ENCODE measurements around the gene CDKL2. TPM values are rescaled to one million over a fixed set of nuclear protein-coding genes. Genes with fewer than 3 reads are reported as not detected.
A peak's percentile ranks its signal among the peaks of the same experiment; 100 is the strongest.

The CDKL2 gene
- total RNA-seq, 2 experiments from 2014 or later = 0.22 to 0.45 TPM

- Mint-ChIP-seq H3K4me3 (no peak overlapping the region), H3K9me3 (no peaks in the 10 kb centered on the region), H3K4me1 (peaks cover 58% of the 10 kb centered on the region), H3K36me3 (peaks cover 38% of the 10 kb centered on the region), H3K27me3 (no peaks in the 10 kb centered on the region), H3K27ac (no peak overlapping the region)
- POLR2A ChIA-PET = no interaction called here
- ATAC-seq (ENCODE audit: low read depth) = no peak
- no peak for DNase-seq
Measured at GRCh38 chr4:75662626-75663025, 32.3 kb upstream of the CDKL2 start.

DNA sequence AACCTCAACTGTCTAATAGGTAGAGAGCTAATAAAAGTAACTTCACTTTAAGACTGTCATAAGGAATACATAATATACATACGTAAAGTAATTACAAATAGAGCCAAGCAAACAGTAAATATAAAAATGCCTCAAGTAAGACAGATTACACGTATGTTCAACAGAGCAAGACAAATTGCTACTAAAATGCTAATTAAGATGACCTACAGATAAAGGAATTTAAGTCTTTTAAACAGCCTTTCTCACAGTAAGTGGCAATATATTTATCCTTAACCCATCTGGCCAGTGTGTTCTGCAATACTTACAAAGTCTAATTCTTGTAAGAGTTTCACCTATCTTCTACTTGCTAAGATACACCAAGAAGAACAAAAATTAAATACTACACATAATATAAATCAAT is 30.2 kb upstream of the CDKL2 start:
- peak overlapping the region; percentile 33 for H3K27ac Mint-ChIP-seq
- DNase-seq (no peak), ATAC-seq (ENCODE audit: low read depth) (no peak)
- H3K27me3 Mint-ChIP-seq = no peaks in the 10 kb centered on the region
- POLR2A ChIA-PET = interaction anchor here (8.2 kb wide), 1 partner anchor 10 kb away, joined by 101 read pairs; the partner anchor contains the start of gene G3BP2
- H3K36me3 Mint-ChIP-seq = peaks cover 39% of the 10 kb centered on the region
- H3K9me3 Mint-ChIP-seq = no peaks in the 10 kb centered on the region
- no peak overlapping the region for H3K4me3 Mint-ChIP-seq
- H3K4me1 Mint-ChIP-seq = peaks cover 57% of the 10 kb centered on the region

GRCh38 chr4:75659512-75660031 is 29.2 kb upstream of the CDKL2 start:
- ATAC-seq (ENCODE audit: low read depth) (no peak), DNase-seq (no peak)
- H3K9me3 Mint-ChIP-seq = no peaks in the 10 kb centered on the region
- H3K36me3 Mint-ChIP-seq = peaks cover 36% of the 10 kb centered on the region
- H3K4me1 Mint-ChIP-seq = peaks cover 58% of the 10 kb centered on the region
- POLR2A ChIA-PET = interaction anchor here (1.1 to 8.2 kb wide), 2 partner anchors 11 to 65 kb away, joined by 3 to 101 read pairs; partner anchors contain the start of genes G3BP2 and USO1
- no peaks in the 10 kb centered on the region for H3K27me3 Mint-ChIP-seq
- H3K27ac Mint-ChIP-seq = peak overlapping the region; percentile 42
- H3K4me3 Mint-ChIP-seq = no peak overlapping the region

GRCh38 chr4:75658876-75659275 is 28.5 kb upstream of the CDKL2 start:
- Mint-ChIP-seq H3K4me3 (peak overlapping the region; percentile 33), H3K4me1 (peaks cover 63% of the 10 kb centered on the region), H3K36me3 (peaks cover 39% of the 10 kb centered on the region), H3K9me3 (no peaks in the 10 kb centered on the region), H3K27ac (peak overlapping the region; percentile 58), H3K27me3 (no peaks in the 10 kb centered on the region)
- POLR2A ChIA-PET = interaction anchor here (1.1 to 8.2 kb wide), 2 partner anchors 12 to 66 kb away, joined by 3 to 101 read pairs; partner anchors contain the start of genes G3BP2 and USO1
- DNase-seq (no peak), ATAC-seq (ENCODE audit: low read depth) (no peak)

DNA sequence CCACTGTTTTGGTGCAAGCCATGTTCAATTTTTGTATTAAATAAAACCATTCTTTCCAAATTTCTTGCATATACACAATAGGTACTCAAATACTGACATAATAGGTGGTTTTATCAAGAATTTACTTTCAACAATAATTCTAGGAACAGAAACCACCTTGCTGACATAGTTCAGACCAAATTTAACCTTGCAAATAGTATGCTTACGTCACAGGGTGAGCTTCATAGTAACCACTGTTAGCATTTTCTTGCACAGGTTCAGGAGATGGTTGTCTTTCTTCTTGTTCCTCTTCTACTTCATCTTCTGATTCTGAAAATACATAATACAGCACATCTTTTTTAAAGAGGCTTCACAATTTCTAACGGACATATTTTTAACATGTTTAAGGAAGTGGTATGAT is 25.2 kb upstream of the CDKL2 start:
- peaks cover 33% of the 10 kb centered on the region for H3K36me3 Mint-ChIP-seq
- POLR2A ChIA-PET = interaction anchor here (0.8 to 8.2 kb wide), 10 partner anchors 15 to 143 kb away, joined by 3 to 101 read pairs (median 4); partner anchors contain the start of genes CDKL2, G3BP2 and USO1

GRCh38 chr4:75654905-75655304 is 24.6 kb upstream of the CDKL2 start:
- peak overlapping the region; percentile 65 for H3K4me3 Mint-ChIP-seq
- peak overlapping the region; percentile 89 for H3K27ac Mint-ChIP-seq
- no peaks in the 10 kb centered on the region for H3K27me3 Mint-ChIP-seq
- H3K36me3 Mint-ChIP-seq = peaks cover 32% of the 10 kb centered on the region
- peak; percentile 39 for ATAC-seq (ENCODE audit: low read depth)
- peaks cover 64% of the 10 kb centered on the region for H3K4me1 Mint-ChIP-seq
- POLR2A ChIA-PET = interaction anchor here (0.8 to 8.2 kb wide), 11 partner anchors 8 to 142 kb away, joined by 3 to 101 read pairs (median 4); partner anchors contain the start of genes CDKL2, G3BP2 and USO1
- DNase-seq = no peak
- H3K9me3 Mint-ChIP-seq = no peaks in the 10 kb centered on the region

More for the DNA sequence above, 25.2 kb upstream of the CDKL2 start:
- H3K27me3 Mint-ChIP-seq = no peaks in the 10 kb centered on the region
- ATAC-seq (ENCODE audit: low read depth) (peak; percentile 83), DNase-seq (no peak)
- H3K4me3 Mint-ChIP-seq = peak overlapping the region; percentile 69
- peak overlapping the region; percentile 89 for H3K27ac Mint-ChIP-seq
- H3K4me1 Mint-ChIP-seq = peaks cover 68% of the 10 kb centered on the region
- H3K9me3 Mint-ChIP-seq = no peaks in the 10 kb centered on the region

DNA sequence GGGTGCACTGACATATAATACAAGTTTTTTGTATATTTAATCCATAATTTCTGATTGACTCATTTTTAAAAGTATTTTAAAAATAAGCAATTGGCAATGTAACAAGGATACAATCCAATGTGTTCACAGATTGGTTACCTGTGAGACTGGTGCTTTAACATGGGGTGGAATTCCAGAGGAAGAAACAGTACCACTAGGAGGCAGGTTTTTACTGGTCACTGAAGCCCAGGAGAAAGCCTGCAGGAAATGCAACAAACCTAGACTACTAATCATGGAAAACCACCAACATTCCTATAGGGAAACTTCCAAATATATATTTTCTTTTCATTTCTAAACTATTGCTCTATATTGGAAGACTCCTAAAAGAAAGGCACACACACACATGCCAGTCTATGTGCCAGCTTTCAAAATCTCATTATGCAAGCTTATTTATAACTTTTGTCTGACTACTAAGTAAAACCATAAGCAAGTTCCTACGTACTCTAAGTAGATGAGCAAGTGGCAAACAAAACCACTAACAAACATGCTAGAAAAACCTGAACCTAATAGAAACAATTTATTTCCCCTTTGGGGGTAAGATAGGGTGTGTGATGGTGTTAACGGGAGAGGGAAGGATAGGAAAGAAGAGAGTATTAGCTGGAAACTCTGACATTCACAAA is 23.6 kb upstream of the CDKL2 start:
- H3K36me3 Mint-ChIP-seq = peaks cover 29% of the 10 kb centered on the region
- H3K9me3 Mint-ChIP-seq = no peaks in the 10 kb centered on the region
- ATAC-seq (ENCODE audit: low read depth) = peak; percentile 6

GRCh38 chr4:75644095-75644494 is 13.8 kb upstream of the CDKL2 start:
- POLR2A ChIA-PET = interaction anchor here (0.6 to 1.4 kb wide), 2 partner anchors 80 to 153 kb away, joined by 3 to 4 read pairs; partner anchors contain the start of gene USO1
- H3K27ac Mint-ChIP-seq = peak overlapping the region; percentile 49
- H3K4me3 Mint-ChIP-seq = no peak overlapping the region
- DNase-seq (no peak), ATAC-seq (ENCODE audit: low read depth) (no peak)
- no peaks in the 10 kb centered on the region for H3K27me3 Mint-ChIP-seq
- no peaks in the 10 kb centered on the region for H3K9me3 Mint-ChIP-seq
- peaks cover 19% of the 10 kb centered on the region for H3K4me1 Mint-ChIP-seq
- peaks cover 44% of the 10 kb centered on the region for H3K36me3 Mint-ChIP-seq

More for the DNA sequence above, 23.6 kb upstream of the CDKL2 start:
- no peaks in the 10 kb centered on the region for H3K27me3 Mint-ChIP-seq
- peaks cover 58% of the 10 kb centered on the region for H3K4me1 Mint-ChIP-seq
- H3K27ac Mint-ChIP-seq = peak overlapping the region; percentile 89
- H3K4me3 Mint-ChIP-seq = peak overlapping the region; percentile 73
- POLR2A ChIA-PET = interaction anchor here (0.6 to 8.2 kb wide), 6 partner anchors 7 to 70 kb away, joined by 3 to 101 read pairs (median 3); partner anchors contain the start of genes CDKL2, G3BP2 and USO1
- no peak for DNase-seq

DNA sequence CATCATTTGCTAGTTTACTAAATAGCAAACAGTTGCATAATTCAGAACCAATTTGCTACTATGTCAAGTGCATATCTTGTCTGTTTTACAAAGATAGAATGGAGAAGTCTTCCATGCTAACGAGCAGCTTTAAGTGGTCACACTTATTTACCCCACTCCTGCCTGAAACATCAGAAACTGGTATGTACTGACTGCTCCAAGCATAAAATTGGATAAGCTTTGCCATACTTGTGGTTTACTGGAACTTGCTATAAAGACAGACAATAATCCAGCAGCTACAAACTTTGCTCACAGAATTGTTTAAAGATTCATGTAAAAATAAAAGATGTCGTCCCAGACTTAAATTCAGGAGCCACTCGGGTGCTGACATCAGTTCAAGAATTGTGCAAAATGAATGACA is 13.3 kb upstream of the CDKL2 start:
- H3K4me1 Mint-ChIP-seq = peaks cover 19% of the 10 kb centered on the region
- H3K27me3 Mint-ChIP-seq = no peaks in the 10 kb centered on the region
- POLR2A ChIA-PET = interaction anchor here (0.6 to 1.4 kb wide), 2 partner anchors 80 to 153 kb away, joined by 3 to 4 read pairs; partner anchors contain the start of gene USO1
- peaks cover 44% of the 10 kb centered on the region for H3K36me3 Mint-ChIP-seq
- no peak overlapping the region for H3K4me3 Mint-ChIP-seq
- DNase-seq (no peak), ATAC-seq (ENCODE audit: low read depth) (no peak)
- H3K27ac Mint-ChIP-seq = no peak overlapping the region
- H3K9me3 Mint-ChIP-seq = no peaks in the 10 kb centered on the region

DNA sequence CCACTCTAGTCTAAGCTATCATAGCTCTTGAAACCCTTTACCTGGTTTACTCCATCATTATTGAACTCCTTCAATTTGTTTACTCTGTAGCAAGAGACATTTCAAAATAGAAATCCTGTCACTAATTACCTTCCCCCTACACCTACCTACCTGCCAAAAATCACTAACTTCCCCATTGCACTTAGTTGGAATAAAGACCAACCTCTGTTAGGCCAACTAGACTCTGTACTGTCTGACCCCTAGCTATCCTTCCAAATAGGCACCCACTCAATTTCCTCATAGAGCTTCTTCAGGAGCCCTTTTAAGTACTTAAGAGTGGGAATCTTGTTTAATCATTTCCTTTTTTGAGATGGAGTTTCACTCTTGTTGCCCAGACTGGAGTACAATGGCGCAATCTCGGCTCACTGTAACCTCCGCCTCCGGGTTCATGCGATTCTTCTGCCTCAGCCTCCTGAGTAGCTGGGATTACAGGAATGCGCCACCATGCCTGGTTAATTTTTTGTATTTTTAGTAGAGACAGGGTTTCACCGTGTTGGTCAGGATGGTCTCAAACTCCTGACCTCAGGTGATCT is 8.9 kb upstream of the CDKL2 start:
- peaks cover 24% of the 10 kb centered on the region for H3K36me3 Mint-ChIP-seq
- no peaks in the 10 kb centered on the region for H3K27me3 Mint-ChIP-seq
- DNase-seq = no peak
- H3K4me1 Mint-ChIP-seq = peaks cover 10% of the 10 kb centered on the region
- peak overlapping the region; percentile 2 for H3K27ac Mint-ChIP-seq
- POLR2A ChIA-PET = interaction anchor here (1.4 kb wide), 1 partner anchor 86 kb away, joined by 3 read pairs; no protein-coding TSS in a partner anchor
- H3K4me3 Mint-ChIP-seq = no peak overlapping the region
- no peaks in the 10 kb centered on the region for H3K9me3 Mint-ChIP-seq
- peak; percentile 24 for ATAC-seq (ENCODE audit: low read depth)

DNA sequence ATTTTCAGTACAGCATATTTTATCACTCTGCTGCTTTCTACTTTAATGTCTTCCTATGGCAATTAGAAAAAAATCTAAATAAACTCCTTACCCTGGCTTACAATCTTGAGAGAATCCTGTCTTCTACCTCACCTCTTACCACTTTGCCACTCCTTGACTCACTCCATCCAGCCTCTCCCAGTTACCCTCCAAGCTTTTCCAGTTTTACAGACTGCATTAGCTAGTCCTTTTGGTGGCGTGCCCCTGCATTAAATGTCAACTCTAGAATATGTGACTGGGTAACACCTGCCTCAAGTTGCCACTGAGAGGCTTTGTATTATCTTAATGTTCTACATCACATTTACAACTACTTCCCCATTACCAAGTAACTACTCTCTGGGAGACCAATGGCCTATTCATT is 7.5 kb upstream of the CDKL2 start:
- DNase-seq (no peak), ATAC-seq (ENCODE audit: low read depth) (no peak)
- no peaks in the 10 kb centered on the region for H3K9me3 Mint-ChIP-seq
- peaks cover 18% of the 10 kb centered on the region for H3K36me3 Mint-ChIP-seq
- no peaks in the 10 kb centered on the region for H3K27me3 Mint-ChIP-seq
- POLR2A ChIA-PET = no interaction called here
- peaks cover 13% of the 10 kb centered on the region for H3K4me1 Mint-ChIP-seq
- no peak overlapping the region for H3K27ac Mint-ChIP-seq
- no peak overlapping the region for H3K4me3 Mint-ChIP-seq

GRCh38 chr4:75637176-75637575 is 6.8 kb upstream of the CDKL2 start:
- DNase-seq (no peak), ATAC-seq (ENCODE audit: low read depth) (no peak)
- POLR2A ChIA-PET = no interaction called here
- no peaks in the 10 kb centered on the region for H3K9me3 Mint-ChIP-seq
- peaks cover 15% of the 10 kb centered on the region for H3K36me3 Mint-ChIP-seq
- H3K27me3 Mint-ChIP-seq = no peaks in the 10 kb centered on the region
- H3K4me3 Mint-ChIP-seq = no peak overlapping the region
- H3K4me1 Mint-ChIP-seq = peaks cover 11% of the 10 kb centered on the region
- H3K27ac Mint-ChIP-seq = no peak overlapping the region

- no peak for ATAC-seq (ENCODE audit: low read depth)
- H3K4me3 Mint-ChIP-seq = no peak overlapping the region
- no peak overlapping the region for H3K27ac Mint-ChIP-seq
Measured at GRCh38 chr4:75634951-75635350, 4.6 kb upstream of the CDKL2 start.

More at GRCh38 chr4:75634951-75635350, 4.6 kb upstream of the CDKL2 start:
- Mint-ChIP-seq H3K27me3 (no peaks in the 10 kb centered on the region), H3K9me3 (no peaks in the 10 kb centered on the region), H3K4me1 (peaks cover 16% of the 10 kb centered on the region), H3K36me3 (peaks cover 5% of the 10 kb centered on the region)
- no peak for DNase-seq
- POLR2A ChIA-PET = no interaction called here
